Measurements from ENCODE around the gene LCE1D.

Gene LCE1D

DNA sequence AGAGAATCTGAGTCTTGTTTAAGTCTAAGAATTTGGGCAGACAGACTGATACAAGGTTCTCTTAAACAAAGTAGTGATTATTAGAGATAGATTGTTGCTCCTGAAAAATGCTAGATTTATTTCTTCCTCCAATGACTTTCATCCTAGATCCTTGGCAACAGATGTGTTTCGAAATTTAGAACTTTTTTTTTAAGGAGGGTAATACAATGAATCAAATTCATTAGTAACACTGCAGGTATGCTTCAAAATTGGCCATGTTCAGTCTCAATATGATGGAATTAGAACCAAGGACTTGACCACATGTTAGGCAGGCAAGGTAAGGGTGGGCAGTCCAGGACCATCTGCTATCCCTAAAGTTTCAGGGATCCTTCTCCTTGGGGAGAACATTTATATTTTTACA lies 26.1 kb upstream of the LCE1D start:
- Mint-ChIP-seq H3K4me1 (no peaks in the 10 kb centered on the region), H3K4me3 (no peak overlapping the region), H3K9me3 (peaks cover 35% of the 10 kb centered on the region), H3K36me3 (ENCODE audit: low read depth) (no peaks in the 10 kb centered on the region), H3K27ac (no peak overlapping the region), H3K27me3 (ENCODE audit: low read depth) (peaks cover 3% of the 10 kb centered on the region)
- TF ChIP-seq, protein P1, sequence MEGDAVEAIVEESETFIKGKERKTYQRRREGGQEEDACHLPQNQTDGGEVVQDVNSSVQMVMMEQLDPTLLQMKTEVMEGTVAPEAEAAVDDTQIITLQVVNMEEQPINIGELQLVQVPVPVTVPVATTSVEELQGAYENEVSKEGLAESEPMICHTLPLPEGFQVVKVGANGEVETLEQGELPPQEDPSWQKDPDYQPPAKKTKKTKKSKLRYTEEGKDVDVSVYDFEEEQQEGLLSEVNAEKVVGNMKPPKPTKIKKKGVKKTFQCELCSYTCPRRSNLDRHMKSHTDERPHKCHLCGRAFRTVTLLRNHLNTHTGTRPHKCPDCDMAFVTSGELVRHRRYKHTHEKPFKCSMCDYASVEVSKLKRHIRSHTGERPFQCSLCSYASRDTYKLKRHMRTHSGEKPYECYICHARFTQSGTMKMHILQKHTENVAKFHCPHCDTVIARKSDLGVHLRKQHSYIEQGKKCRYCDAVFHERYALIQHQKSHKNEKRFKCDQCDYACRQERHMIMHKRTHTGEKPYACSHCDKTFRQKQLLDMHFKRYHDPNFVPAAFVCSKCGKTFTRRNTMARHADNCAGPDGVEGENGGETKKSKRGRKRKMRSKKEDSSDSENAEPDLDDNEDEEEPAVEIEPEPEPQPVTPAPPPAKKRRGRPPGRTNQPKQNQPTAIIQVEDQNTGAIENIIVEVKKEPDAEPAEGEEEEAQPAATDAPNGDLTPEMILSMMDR (IDR thresholded peaks at IDR 0.05; ENCODE audit: unreplicated experiment in 3 of 3), result no peak

DNA sequence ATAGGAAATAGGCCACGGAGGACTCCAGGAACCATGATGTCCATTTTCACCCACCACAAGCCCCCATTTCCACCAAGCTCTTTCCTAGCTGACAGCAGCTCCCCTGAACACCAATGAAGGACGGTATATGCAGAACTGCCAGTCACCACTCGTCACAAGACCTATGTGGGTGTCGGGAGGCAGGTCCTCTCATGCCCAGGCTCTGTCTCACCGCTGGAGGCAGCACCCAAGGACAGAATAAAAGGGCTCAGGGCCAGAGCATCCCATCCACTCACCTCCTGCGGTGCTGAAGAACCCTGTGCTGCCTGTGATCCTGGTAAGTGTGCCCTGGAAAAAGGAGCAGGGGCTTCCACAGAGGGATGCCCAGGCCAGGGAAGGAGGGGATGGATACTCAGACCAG lies 21.6 kb upstream of the LCE1D start, which contains the start of gene LCE1F:
TSS of gene LCE1F (plus strand) at position 266 of the 400 bp plus-strand sequence. CDS start 1,232 bp downstream, outside the sequence.
- TF ChIP-seq, protein P1 (IDR thresholded peaks at IDR 0.05; ENCODE audit: unreplicated experiment in 3 of 3), result no peak
- Mint-ChIP-seq H3K27ac (no peak within 1 kb of the TSS), H3K4me1 (no peaks in the 10 kb centered on the region), H3K9me3 (peaks cover 43% of the 10 kb centered on the region), H3K4me3 (no peak within 1 kb of the TSS), H3K36me3 (ENCODE audit: low read depth) (no peaks in the 10 kb centered on the region), H3K27me3 (ENCODE audit: low read depth) (no peaks in the 10 kb centered on the region)

DNA sequence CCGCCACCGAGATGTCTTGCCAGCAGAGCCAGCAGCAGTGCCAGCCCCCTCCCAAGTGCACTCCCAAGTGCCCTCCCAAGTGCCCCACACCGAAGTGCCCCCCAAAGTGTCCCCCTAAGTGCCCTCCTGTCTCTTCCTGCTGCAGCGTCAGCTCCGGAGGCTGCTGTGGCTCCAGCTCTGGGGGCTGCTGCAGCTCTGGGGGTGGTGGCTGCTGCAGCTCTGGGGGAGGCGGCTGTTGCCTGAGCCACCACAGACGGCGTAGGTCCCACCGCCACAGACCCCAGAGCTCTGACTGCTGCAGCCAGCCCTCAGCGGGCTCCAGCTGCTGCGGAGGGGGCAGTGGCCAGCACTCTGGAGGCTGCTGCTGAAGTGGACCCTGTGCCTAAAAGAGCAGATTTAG lies 20.2 kb upstream of the LCE1D start:
- no peaks in the 10 kb centered on the region for H3K27me3 Mint-ChIP-seq (ENCODE audit: low read depth)
- no peaks in the 10 kb centered on the region for H3K36me3 Mint-ChIP-seq (ENCODE audit: low read depth)
- peaks cover 40% of the 10 kb centered on the region for H3K9me3 Mint-ChIP-seq
- H3K27ac Mint-ChIP-seq, result no peak overlapping the region
- H3K4me1 Mint-ChIP-seq, result no peaks in the 10 kb centered on the region
- no peak overlapping the region for H3K4me3 Mint-ChIP-seq
- TF ChIP-seq, protein P1 (IDR thresholded peaks at IDR 0.05; ENCODE audit: unreplicated experiment in 3 of 3), result no peak

DNA sequence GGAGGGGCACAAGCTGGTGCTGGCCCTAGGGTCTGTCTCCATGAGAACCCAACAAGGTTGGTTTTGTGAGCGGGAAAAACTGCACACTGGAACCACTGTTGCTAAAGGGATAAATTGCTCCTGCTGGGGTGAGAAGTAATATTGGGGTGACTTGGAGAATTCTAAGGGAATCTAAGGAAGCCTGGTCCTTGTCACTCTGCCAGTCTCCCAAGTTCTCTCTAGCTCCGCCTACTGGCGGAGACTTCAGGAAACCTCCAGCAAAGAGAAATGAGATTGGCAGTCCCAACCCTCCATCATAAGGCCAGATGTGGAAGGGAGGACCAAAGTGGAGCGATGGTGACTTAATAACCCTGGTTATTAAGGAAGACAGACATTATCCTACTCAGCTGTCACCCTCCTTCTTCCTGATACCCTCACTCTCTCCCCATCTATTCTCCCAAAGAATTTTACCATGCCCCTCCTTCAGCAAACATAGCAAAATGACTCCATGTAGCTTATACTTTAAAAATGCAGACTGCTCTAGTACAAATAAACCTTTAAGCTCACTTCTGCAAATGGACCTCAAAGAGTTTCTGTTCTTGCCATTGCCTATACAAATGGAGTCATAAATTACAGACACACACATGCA lies 18.9 kb upstream of the LCE1D start:
- TF ChIP-seq, protein P1 (IDR thresholded peaks at IDR 0.05; ENCODE audit: unreplicated experiment in 3 of 3), result no peak
- no peaks in the 10 kb centered on the region for H3K4me1 Mint-ChIP-seq
- peaks cover 37% of the 10 kb centered on the region for H3K9me3 Mint-ChIP-seq
- no peak overlapping the region for H3K27ac Mint-ChIP-seq
- H3K4me3 Mint-ChIP-seq, result no peak overlapping the region
- no peaks in the 10 kb centered on the region for H3K36me3 Mint-ChIP-seq (ENCODE audit: low read depth)
- H3K27me3 Mint-ChIP-seq (ENCODE audit: low read depth), result no peaks in the 10 kb centered on the region

DNA sequence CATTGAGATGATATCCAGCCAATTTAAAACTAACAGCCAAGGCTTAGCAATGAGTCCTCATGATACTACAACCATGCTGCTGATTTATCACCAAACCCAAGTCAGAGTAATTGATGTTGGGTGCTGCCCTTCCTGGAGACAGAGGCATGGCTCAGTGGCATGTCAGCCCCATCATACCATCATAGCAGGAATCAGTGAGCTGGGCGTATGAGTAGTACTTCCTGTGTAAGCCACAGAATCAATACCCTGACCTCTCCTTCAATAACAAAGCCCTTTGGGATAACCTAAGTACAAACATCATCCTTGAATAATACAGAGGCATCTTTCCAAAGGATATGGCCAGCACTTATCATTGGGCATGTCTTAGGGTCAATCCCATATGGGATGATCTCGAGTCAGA lies 13.4 kb upstream of the LCE1D start:
- Mint-ChIP-seq H3K27ac (no peak overlapping the region), H3K4me1 (no peaks in the 10 kb centered on the region), H3K36me3 (ENCODE audit: low read depth) (peaks cover 2% of the 10 kb centered on the region), H3K4me3 (no peak overlapping the region), H3K27me3 (ENCODE audit: low read depth) (no peaks in the 10 kb centered on the region), H3K9me3 (peaks cover 24% of the 10 kb centered on the region)
- TF ChIP-seq, protein P1 (IDR thresholded peaks at IDR 0.05; ENCODE audit: unreplicated experiment in 3 of 3), result no peak

DNA sequence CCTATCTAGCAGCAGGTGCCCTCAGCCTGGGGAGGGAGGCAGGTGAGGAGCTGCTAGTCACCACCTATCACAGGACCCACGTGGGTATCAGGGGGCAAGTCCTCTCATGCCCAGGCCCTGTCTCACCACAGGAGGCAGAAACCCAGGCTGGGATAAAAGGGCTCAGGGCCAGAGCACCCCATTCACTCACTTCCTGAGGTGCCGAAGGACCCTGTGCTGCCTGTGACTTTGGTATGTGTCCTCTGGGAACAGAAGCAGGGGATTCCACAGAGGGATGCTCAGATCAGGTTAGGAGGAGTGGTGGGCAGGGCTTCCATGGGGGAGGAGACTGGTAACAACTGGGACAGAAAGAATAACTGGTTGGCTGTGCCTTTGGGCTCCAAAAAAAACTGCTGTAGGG lies 10.4 kb upstream of the LCE1D start, which contains the start of gene LCE1E:
TSS of gene LCE1E (plus strand) at position 181 of the 400 bp plus-strand sequence. CDS start 1,043 bp downstream, outside the sequence.
- Mint-ChIP-seq H3K9me3 (peaks cover 19% of the 10 kb centered on the region), H3K27ac (no peak within 1 kb of the TSS), H3K4me1 (no peaks in the 10 kb centered on the region), H3K4me3 (no peak within 1 kb of the TSS), H3K36me3 (ENCODE audit: low read depth) (peaks cover 4% of the 10 kb centered on the region), H3K27me3 (ENCODE audit: low read depth) (no peaks in the 10 kb centered on the region)
- TF ChIP-seq, protein P1 (IDR thresholded peaks at IDR 0.05; ENCODE audit: unreplicated experiment in 3 of 3), result no peak

Measured in nephron (organoid).